ENCODE measurements around the gene TEX51. TPM values are rescaled to one million over a fixed set of nuclear protein-coding genes. Genes with fewer than 3 reads are reported as not detected.

TEX51 gene
- total RNA-seq = not detected in 2 replicates

GRCh38 chr2:126898636-126899035 lies at the start of gene TEX51:
Gene TEX51 (plus strand): TSS chr2:126898890. CDS start chr2:126898919, 29 bp downstream.
- DNase-seq (ENCODE audit: low read depth, low spot score) = no peak

- DNase-seq (ENCODE audit: low read depth, low spot score) = no peak
Observed at GRCh38 chr2:126849054-126849453, 49.6 kb upstream of the TEX51 start.

GRCh38 chr2:126849486-126849885 lies 49.2 kb upstream of the TEX51 start:
- DNase-seq (ENCODE audit: low read depth, low spot score) = no peak

- DNase-seq (ENCODE audit: low read depth, low spot score) = no peak
Observed at GRCh38 chr2:126849991-126850535, 48.6 kb upstream of the TEX51 start.

GRCh38 chr2:126850940-126851339 lies 47.8 kb upstream of the TEX51 start:
- no peak for DNase-seq (ENCODE audit: low read depth, low spot score)

GRCh38 chr2:126851756-126852155 lies 46.9 kb upstream of the TEX51 start:
- no peak for DNase-seq (ENCODE audit: low read depth, low spot score)

- DNase-seq (ENCODE audit: low read depth, low spot score) = no peak
Observed at GRCh38 chr2:126852361-126852760, 46.3 kb upstream of the TEX51 start.

- DNase-seq (ENCODE audit: low read depth, low spot score) = no peak
Observed at GRCh38 chr2:126855606-126856005, 43.1 kb upstream of the TEX51 start.

GRCh38 chr2:126856403-126856802 lies 42.3 kb upstream of the TEX51 start:
- no peak for DNase-seq (ENCODE audit: low read depth, low spot score)

GRCh38 chr2:126857502-126857901 lies 41.2 kb upstream of the TEX51 start:
- no peak for DNase-seq (ENCODE audit: low read depth, low spot score)

- no peak for DNase-seq (ENCODE audit: low read depth, low spot score)
Observed at GRCh38 chr2:126858013-126858412, 40.7 kb upstream of the TEX51 start.

GRCh38 chr2:126858436-126858835 lies 40.3 kb upstream of the TEX51 start:
- DNase-seq (ENCODE audit: low read depth, low spot score) = no peak

- no peak for DNase-seq (ENCODE audit: low read depth, low spot score)
Observed at GRCh38 chr2:126858991-126859390, 39.7 kb upstream of the TEX51 start.

- DNase-seq (ENCODE audit: low read depth, low spot score) = no peak
Observed at GRCh38 chr2:126859631-126860030, 39.1 kb upstream of the TEX51 start.

GRCh38 chr2:126860385-126860784 lies 38.3 kb upstream of the TEX51 start:
- DNase-seq (ENCODE audit: low read depth, low spot score) = no peak

GRCh38 chr2:126862730-126863129 lies 36.0 kb upstream of the TEX51 start:
- no peak for DNase-seq (ENCODE audit: low read depth, low spot score)

GRCh38 chr2:126863336-126864015 lies 35.2 kb upstream of the TEX51 start:
- DNase-seq (ENCODE audit: low read depth, low spot score) = no peak

- DNase-seq (ENCODE audit: low read depth, low spot score) = no peak
Observed at GRCh38 chr2:126864861-126865260, 33.8 kb upstream of the TEX51 start.

- DNase-seq (ENCODE audit: low read depth, low spot score) = no peak
Observed at GRCh38 chr2:126866451-126866850, 32.2 kb upstream of the TEX51 start.

GRCh38 chr2:126874961-126875360 lies 23.7 kb upstream of the TEX51 start:
- no peak for DNase-seq (ENCODE audit: low read depth, low spot score)

- DNase-seq (ENCODE audit: low read depth, low spot score) = no peak
Observed at GRCh38 chr2:126876631-126877030, 22.1 kb upstream of the TEX51 start.

- DNase-seq (ENCODE audit: low read depth, low spot score) = no peak
Observed at GRCh38 chr2:126877041-126877440, 21.6 kb upstream of the TEX51 start.

GRCh38 chr2:126877861-126878565 lies 20.7 kb upstream of the TEX51 start:
- no peak for DNase-seq (ENCODE audit: low read depth, low spot score)
